SK-N-SH treated with all-trans-retinoic acid at 6 μM for 48 hours (cell line): ENCODE data around the gene SLC22A4.

ENCODE experiments used
- PPARA ChIP-seq: fragments of 250-450 bp; sonication (Bioruptor Pico); IDR thresholded peaks from 2 replicates; pipeline ENCODE4 v1.5.0; 2020; ENCODE audit warnings: mild to moderate bottlenecking, borderline replicate concordance
- SNAI2 ChIP-seq: fragments of 250-450 bp; sonication (Bioruptor Pico); IDR thresholded peaks from 2 replicates; pipeline ENCODE4 v1.5.0; 2020; ENCODE audit warnings: mild to moderate bottlenecking, moderate library complexity
- TF ChIP-seq, protein P1 (sequence below): fragments of 250-450 bp; sonication (Bioruptor Pico); IDR thresholded peaks from 2 replicates; pipeline ENCODE4 v1.8.0; 2020; ENCODE audit warnings: mild to moderate bottlenecking, moderate library complexity, borderline replicate concordance
- TF ChIP-seq, protein P2 (sequence below): fragments of 250-450 bp; sonication (Bioruptor Pico); IDR thresholded peaks from 2 replicates; pipeline ENCODE4 v1.8.0; 2021; ENCODE audit warnings: low read depth, mild to moderate bottlenecking, moderate library complexity, borderline replicate concordance

DNA sequence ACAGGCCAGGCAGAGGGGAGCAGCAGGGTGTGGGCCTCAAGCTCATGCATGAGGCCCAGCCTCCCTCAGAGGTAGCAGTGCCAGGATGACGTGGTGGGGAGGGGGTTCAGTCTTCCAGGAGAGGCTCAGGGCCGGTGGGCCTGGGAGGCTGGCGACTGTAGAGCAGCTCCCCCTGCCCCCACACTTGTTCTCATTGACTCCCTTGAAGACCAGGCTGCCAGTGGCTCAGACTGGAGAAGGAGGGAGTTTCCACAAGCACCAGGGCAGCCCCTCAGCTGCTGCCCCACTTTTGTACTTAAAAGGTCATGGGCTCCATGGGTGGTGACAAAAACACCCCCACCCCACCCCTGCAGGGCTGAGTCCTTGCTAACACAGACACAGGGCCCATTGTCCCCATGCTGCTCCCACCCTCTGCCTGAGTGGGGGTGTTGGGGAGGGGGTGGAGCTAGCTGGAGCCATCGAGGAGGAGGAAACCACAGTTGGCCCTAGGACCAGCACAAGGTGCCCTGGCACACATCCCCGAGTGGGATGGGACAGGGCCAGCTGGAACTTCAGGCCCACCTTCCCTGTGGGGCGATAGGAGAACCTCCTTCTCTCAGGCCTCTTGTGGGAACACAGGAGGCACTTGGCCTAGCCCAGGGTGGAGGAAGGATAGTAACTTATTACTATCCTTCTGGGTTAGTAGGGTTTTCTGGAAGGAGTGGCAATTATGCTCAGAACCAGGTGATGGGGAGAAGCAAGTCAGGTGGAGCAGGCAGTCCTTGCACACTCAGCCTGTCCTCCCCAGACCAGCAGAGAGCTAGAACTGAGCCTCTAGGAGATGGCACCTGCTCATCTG, 26.0 kb upstream of the SLC22A4 start:
- TF ChIP-seq, protein P1, sequence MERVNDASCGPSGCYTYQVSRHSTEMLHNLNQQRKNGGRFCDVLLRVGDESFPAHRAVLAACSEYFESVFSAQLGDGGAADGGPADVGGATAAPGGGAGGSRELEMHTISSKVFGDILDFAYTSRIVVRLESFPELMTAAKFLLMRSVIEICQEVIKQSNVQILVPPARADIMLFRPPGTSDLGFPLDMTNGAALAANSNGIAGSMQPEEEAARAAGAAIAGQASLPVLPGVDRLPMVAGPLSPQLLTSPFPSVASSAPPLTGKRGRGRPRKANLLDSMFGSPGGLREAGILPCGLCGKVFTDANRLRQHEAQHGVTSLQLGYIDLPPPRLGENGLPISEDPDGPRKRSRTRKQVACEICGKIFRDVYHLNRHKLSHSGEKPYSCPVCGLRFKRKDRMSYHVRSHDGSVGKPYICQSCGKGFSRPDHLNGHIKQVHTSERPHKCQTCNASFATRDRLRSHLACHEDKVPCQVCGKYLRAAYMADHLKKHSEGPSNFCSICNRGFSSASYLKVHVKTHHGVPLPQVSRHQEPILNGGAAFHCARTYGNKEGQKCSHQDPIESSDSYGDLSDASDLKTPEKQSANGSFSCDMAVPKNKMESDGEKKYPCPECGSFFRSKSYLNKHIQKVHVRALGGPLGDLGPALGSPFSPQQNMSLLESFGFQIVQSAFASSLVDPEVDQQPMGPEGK (CRISPR knock-in tag) = no peak
- TF ChIP-seq PPARA = no peak
- TF ChIP-seq, protein P2, sequence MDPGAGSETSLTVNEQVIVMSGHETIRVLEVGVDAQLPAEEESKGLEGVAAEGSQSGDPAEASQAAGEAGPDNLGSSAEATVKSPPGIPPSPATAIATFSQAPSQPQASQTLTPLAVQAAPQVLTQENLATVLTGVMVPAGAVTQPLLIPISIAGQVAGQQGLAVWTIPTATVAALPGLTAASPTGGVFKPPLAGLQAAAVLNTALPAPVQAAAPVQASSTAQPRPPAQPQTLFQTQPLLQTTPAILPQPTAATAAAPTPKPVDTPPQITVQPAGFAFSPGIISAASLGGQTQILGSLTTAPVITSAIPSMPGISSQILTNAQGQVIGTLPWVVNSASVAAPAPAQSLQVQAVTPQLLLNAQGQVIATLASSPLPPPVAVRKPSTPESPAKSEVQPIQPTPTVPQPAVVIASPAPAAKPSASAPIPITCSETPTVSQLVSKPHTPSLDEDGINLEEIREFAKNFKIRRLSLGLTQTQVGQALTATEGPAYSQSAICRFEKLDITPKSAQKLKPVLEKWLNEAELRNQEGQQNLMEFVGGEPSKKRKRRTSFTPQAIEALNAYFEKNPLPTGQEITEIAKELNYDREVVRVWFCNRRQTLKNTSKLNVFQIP (CRISPR knock-in tag) = no peak
- no peak for TF ChIP-seq SNAI2
